Measurements from ENCODE around the gene TMEM62. TPM values are rescaled to one million over a fixed set of nuclear protein-coding genes. Genes with fewer than 3 reads are reported as not detected.
"Not testable (repeated sequence)": the region's sequence is repeated elsewhere in the genome, so short reads cannot be mapped to it uniquely, and the experiment has no call there.

Gene TMEM62
- total RNA-seq, 1 experiment from 2014 or later: 27.1 TPM

- in situ Hi-C loops (cut with HindIII; ENCODE audit: low pct_unique_long_range_greater_than_20kb, low sequenced_read_pairs); DNase-seq (ENCODE audit: low read depth): not testable (repeated sequence)
Observed at GRCh38 chr15:43198556-43198955, 65.2 kb downstream of the TMEM62 start.

GRCh38 chr15:43198992-43199391 is 65.6 kb downstream of the TMEM62 start:
- in situ Hi-C loops (cut with HindIII; ENCODE audit: low pct_unique_long_range_greater_than_20kb, low sequenced_read_pairs): no loop called here
- no peak for DNase-seq (ENCODE audit: low read depth)

GRCh38 chr15:43199945-43200488 is 66.6 kb downstream of the TMEM62 start:
- in situ Hi-C loops (cut with HindIII; ENCODE audit: low pct_unique_long_range_greater_than_20kb, low sequenced_read_pairs): no loop called here
- DNase-seq (ENCODE audit: low read depth): no peak

GRCh38 chr15:43204016-43204901 is 70.9 kb downstream of the TMEM62 start:
- peak; percentile 20 for DNase-seq (ENCODE audit: low read depth)
- in situ Hi-C loops (cut with HindIII; ENCODE audit: low pct_unique_long_range_greater_than_20kb, low sequenced_read_pairs): no loop called here

GRCh38 chr15:43206054-43206453 is 72.7 kb downstream of the TMEM62 start:
- in situ Hi-C loops (cut with HindIII; ENCODE audit: low pct_unique_long_range_greater_than_20kb, low sequenced_read_pairs): no loop called here
- DNase-seq (ENCODE audit: low read depth): no peak

- DNase-seq (ENCODE audit: low read depth): no peak
- in situ Hi-C loops (cut with HindIII; ENCODE audit: low pct_unique_long_range_greater_than_20kb, low sequenced_read_pairs): no loop called here
Observed at GRCh38 chr15:43207024-43207423, 73.6 kb downstream of the TMEM62 start.

- in situ Hi-C loops (cut with HindIII; ENCODE audit: low pct_unique_long_range_greater_than_20kb, low sequenced_read_pairs): no loop called here
- no peak for DNase-seq (ENCODE audit: low read depth)
Observed at GRCh38 chr15:43208052-43209002, 74.9 kb downstream of the TMEM62 start.

- in situ Hi-C loops (cut with HindIII; ENCODE audit: low pct_unique_long_range_greater_than_20kb, low sequenced_read_pairs): no loop called here
- DNase-seq (ENCODE audit: low read depth): no peak
Observed at GRCh38 chr15:43209059-43209824, 75.9 kb downstream of the TMEM62 start.

- in situ Hi-C loops (cut with HindIII; ENCODE audit: low pct_unique_long_range_greater_than_20kb, low sequenced_read_pairs): no loop called here
- no peak for DNase-seq (ENCODE audit: low read depth)
Observed at GRCh38 chr15:43210172-43210745, 76.9 kb downstream of the TMEM62 start.

- no peak for DNase-seq (ENCODE audit: low read depth)
- in situ Hi-C loops (cut with HindIII; ENCODE audit: low pct_unique_long_range_greater_than_20kb, low sequenced_read_pairs): no loop called here
Observed at GRCh38 chr15:43210807-43211206, 77.4 kb downstream of the TMEM62 start.

GRCh38 chr15:43211224-43211735 is 77.9 kb downstream of the TMEM62 start:
- in situ Hi-C loops (cut with HindIII; ENCODE audit: low pct_unique_long_range_greater_than_20kb, low sequenced_read_pairs): no loop called here
- no peak for DNase-seq (ENCODE audit: low read depth)

- no peak for DNase-seq (ENCODE audit: low read depth)
- in situ Hi-C loops (cut with HindIII; ENCODE audit: low pct_unique_long_range_greater_than_20kb, low sequenced_read_pairs): no loop called here
Observed at GRCh38 chr15:43212299-43212698, 78.9 kb downstream of the TMEM62 start.

- DNase-seq (ENCODE audit: low read depth): no peak
- in situ Hi-C loops (cut with HindIII; ENCODE audit: low pct_unique_long_range_greater_than_20kb, low sequenced_read_pairs): no loop called here
Observed at GRCh38 chr15:43212951-43213350, 79.6 kb downstream of the TMEM62 start.

GRCh38 chr15:43213466-43213865 is 80.1 kb downstream of the TMEM62 start:
- no peak for DNase-seq (ENCODE audit: low read depth)
- in situ Hi-C loops (cut with HindIII; ENCODE audit: low pct_unique_long_range_greater_than_20kb, low sequenced_read_pairs): no loop called here

GRCh38 chr15:43214169-43214568 is 80.8 kb downstream of the TMEM62 start:
- no peak for DNase-seq (ENCODE audit: low read depth)
- in situ Hi-C loops (cut with HindIII; ENCODE audit: low pct_unique_long_range_greater_than_20kb, low sequenced_read_pairs): no loop called here

- no peak for DNase-seq (ENCODE audit: low read depth)
- in situ Hi-C loops (cut with HindIII; ENCODE audit: low pct_unique_long_range_greater_than_20kb, low sequenced_read_pairs): no loop called here
Observed at GRCh38 chr15:43214592-43215295, 81.4 kb downstream of the TMEM62 start.

- in situ Hi-C loops (cut with HindIII; ENCODE audit: low pct_unique_long_range_greater_than_20kb, low sequenced_read_pairs): no loop called here
- DNase-seq (ENCODE audit: low read depth): no peak
Observed at GRCh38 chr15:43215961-43216360, 82.6 kb downstream of the TMEM62 start.

All from Caki2 (cell line).